Calu3 (cell line): Measurements from ENCODE around the gene NLN. TPM values are rescaled to one million over a fixed set of nuclear protein-coding genes. Genes with fewer than 3 reads are reported as not detected.
A peak's percentile ranks its signal among the peaks of the same experiment; 100 is the strongest.
"Not testable (repeated sequence)": the region's sequence is repeated elsewhere in the genome, so short reads cannot be mapped to it uniquely, and the experiment has no call there.

Experiments
- Bru-seq: library from RNA; stranded (reverse); fragments of 400-500 nt; gene quantifications from one replicate; lab custom pipeline; 2021; lab: Mats Ljungman, UMichigan
- BruChase-seq, 2 experiments: library from RNA; stranded (reverse); fragments of 400-500 nt; gene quantifications; one replicate each; lab custom pipeline; 2021; lab: Mats Ljungman, UMichigan
- BruUV-seq: library from RNA; stranded (reverse); fragments of 400-500 nt; replicated peaks from 2 replicates; lab custom pipeline; 2021; lab: Mats Ljungman, UMichigan
- CTCF ChIA-PET: fragments of 300-600 bp; sonication (Branson Sonifier 250); formaldehyde crosslinking; loops from one replicate; lab custom pipeline; 2022; ENCODE audit warnings: antibody characterized with exemption; lab: Charles Lee
- DNase-seq: peaks from one replicate; pipeline ENCODE4 v3.0.0; 2022
- H3K27ac Mint-ChIP-seq: one replicate; pipeline ENCODE4 v1.8.0; 2022; ENCODE audit warnings: mixed read lengths; ENCODE audit not compliant: unreplicated experiment
- H3K27me3 Mint-ChIP-seq: one replicate; pipeline ENCODE4 v1.8.0; 2022; ENCODE audit warnings: mixed read lengths; ENCODE audit not compliant: unreplicated experiment
- H3K36me3 Mint-ChIP-seq: one replicate; pipeline ENCODE4 v1.8.0; 2022; ENCODE audit warnings: mild to moderate bottlenecking, moderate library complexity, mixed read lengths; ENCODE audit not compliant: insufficient read depth, unreplicated experiment
- H3K4me1 Mint-ChIP-seq: one replicate; pipeline ENCODE4 v1.8.0; 2022; ENCODE audit warnings: mild to moderate bottlenecking, low read depth, mixed read lengths; ENCODE audit not compliant: unreplicated experiment
- H3K4me3 Mint-ChIP-seq: one replicate; pipeline ENCODE4 v1.8.0; 2022; ENCODE audit warnings: mild to moderate bottlenecking, low read depth, moderate library complexity, mixed read lengths; ENCODE audit not compliant: unreplicated experiment
- H3K9me3 Mint-ChIP-seq: one replicate; pipeline ENCODE4 v1.8.0; 2022; ENCODE audit warnings: low read depth, mixed read lengths; ENCODE audit not compliant: unreplicated experiment
- intact Hi-C: fragments of 100-400 bp; cut with micrococcal nuclease; formaldehyde crosslinking; loops from one replicate; pipeline ENCODE4 v1.10.0; 2022; ENCODE audit not compliant: unreplicated experiment
- long read RNA-seq: library from polyadenylated mRNA; stranded (forward); transcript quantifications from one replicate; pipeline ENCODE4 v2.0.0, GENCODE V29; 2022
- total RNA-seq: library from RNA; stranded (reverse); gene quantifications from 2 replicates; pipeline ENCODE4 v1.2.3, GENCODE V29; 2022
- TF ChIP-seq, protein P1 (sequence below): fragments of 200-600 bp; IDR thresholded peaks from one replicate; pipeline ENCODE4 v1.8.0; 2022; ENCODE audit warnings: antibody characterized with exemption; ENCODE audit not compliant: unreplicated experiment

NLN gene
- total RNA-seq: 47.9 and 48.0 TPM in 2 replicates
- percentile 79 among the genes with signal in this experiment for Bru-seq, nascent RNA
- BruChase-seq, experiment 1, labeled RNA remaining after a 6-hour chase: percentile 74 among the genes with signal in this experiment
- percentile 65 among the genes with signal in this experiment for BruChase-seq, experiment 2, labeled RNA remaining after a 2-hour chase
- long read RNA-seq, full-length matches to known transcripts: 27 of 43 reads
- long read RNA-seq, partial matches to known transcripts: 0 of 43 reads
- long read RNA-seq, other reads (novel, unspliced or antisense): 16 of 43 reads

DNA sequence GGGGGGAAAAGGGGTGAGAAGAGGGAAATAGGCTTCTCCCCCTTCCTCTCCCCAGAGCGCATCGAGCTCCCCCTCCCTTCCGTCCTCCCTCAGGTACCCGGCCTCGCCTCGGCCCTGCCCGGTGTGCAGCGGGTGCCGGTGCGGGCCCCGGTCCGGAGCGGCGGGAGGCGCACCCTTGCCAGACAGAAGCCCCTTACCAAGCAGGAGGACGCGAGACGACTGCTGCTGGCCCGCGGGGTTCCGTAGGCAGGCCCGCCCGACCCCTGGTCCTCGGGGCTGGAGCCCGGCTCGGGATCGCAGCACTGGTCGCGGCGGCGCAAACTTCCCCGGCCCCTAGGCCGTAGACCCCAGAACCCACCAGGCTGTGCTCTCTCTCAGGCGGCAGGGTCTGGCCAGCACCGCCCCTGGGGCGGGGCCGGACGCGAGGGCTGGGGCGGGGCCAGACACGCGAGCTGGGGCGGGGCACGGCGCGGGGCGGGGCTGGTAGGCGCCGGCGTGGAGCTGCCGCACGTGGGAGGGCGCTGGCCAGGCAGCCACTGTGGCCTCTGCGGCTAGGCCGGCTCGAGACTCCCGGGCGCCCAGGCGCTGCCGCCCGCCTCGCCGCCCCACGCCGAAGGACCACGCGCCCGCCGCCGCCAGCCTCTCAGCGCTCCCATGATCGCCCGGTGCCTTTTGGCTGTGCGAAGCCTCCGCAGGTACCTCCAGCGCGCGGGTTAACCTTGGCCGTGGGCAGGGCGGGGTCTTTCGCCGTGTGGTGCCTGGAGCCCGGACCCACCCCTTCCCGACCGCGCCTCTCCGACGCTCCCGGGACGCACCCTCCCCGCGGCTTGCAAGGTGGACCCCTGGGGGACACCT, at the start of gene NLN, which contains the start of gene SGTB:
NLN (plus strand) TSS at position 486 of the 855 bp plus-strand sequence; CDS start at position 655, 169 bp downstream.
SGTB (minus strand) TSS at position 390 of the 855 bp plus-strand sequence. CDS start 1,302 bp downstream, outside the sequence.
- Mint-ChIP-seq H3K4me3 (peak within 1 kb of the TSS; percentile 90), H3K9me3 (no peaks in the 10 kb centered on the region), H3K27me3 (no peaks in the 10 kb centered on the region), H3K27ac (peak within 1 kb of the TSS; percentile 83), H3K4me1 (no peaks in the 10 kb centered on the region), H3K36me3 (peaks cover 27% of the 10 kb centered on the region)
- no TSS peak for BruUV-seq
- peak; percentile 89 for DNase-seq
- TF ChIP-seq, protein P1, sequence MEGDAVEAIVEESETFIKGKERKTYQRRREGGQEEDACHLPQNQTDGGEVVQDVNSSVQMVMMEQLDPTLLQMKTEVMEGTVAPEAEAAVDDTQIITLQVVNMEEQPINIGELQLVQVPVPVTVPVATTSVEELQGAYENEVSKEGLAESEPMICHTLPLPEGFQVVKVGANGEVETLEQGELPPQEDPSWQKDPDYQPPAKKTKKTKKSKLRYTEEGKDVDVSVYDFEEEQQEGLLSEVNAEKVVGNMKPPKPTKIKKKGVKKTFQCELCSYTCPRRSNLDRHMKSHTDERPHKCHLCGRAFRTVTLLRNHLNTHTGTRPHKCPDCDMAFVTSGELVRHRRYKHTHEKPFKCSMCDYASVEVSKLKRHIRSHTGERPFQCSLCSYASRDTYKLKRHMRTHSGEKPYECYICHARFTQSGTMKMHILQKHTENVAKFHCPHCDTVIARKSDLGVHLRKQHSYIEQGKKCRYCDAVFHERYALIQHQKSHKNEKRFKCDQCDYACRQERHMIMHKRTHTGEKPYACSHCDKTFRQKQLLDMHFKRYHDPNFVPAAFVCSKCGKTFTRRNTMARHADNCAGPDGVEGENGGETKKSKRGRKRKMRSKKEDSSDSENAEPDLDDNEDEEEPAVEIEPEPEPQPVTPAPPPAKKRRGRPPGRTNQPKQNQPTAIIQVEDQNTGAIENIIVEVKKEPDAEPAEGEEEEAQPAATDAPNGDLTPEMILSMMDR: no peak
- CTCF ChIA-PET: interaction anchor here (0.6 to 1.1 kb wide), 2 partner anchors 89 to 227 kb away, joined by 3 to 5 read pairs; no protein-coding TSS in a partner anchor
- intact Hi-C loops: no loop called here

DNA sequence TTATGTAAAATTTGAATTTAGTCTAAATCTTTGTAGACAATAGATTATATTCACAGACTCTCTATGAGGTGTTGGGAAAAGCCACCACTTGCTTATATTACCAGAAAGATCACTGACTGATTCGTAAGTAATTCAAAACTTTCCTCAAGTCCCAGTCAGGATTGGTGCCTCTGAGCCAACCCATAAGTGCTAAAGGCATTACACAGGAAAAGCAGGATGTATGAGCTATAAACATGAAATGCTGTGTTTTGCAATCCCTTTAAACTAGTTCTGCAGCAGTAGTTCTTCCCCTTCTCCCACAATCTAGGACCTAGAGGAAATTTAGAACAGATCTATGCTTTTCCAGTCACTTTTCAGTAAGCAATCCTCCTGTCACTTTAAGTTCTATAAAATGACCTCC, 49.2 kb upstream of the NLN start:
- Mint-ChIP-seq H3K36me3 (no peaks in the 10 kb centered on the region), H3K27me3 (no peaks in the 10 kb centered on the region), H3K27ac (no peak overlapping the region), H3K4me1 (no peaks in the 10 kb centered on the region), H3K9me3 (no peaks in the 10 kb centered on the region), H3K4me3 (no peak overlapping the region)
- CTCF ChIA-PET: no interaction called here
- TF ChIP-seq, protein P1: no peak
- intact Hi-C loops: no loop called here
- DNase-seq: no peak
- no TSS peak for BruUV-seq

DNA sequence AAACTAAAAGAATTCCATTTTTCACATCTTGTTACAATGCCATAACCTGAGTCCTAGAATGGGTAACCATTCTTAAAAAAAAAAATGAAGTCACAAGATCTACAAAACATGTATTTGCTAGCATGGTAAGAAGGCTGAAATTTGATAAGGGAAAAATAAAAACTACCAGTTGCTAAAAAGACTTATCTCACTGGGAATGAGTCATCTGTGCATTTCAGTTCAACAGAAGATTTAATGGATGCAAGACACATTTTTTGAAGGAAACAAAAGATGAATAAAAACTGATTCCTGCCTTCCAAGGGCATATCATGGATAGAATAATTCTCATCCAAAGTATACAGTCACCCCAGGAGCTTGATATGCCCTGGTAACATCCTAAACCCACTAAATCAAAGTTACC, 47.3 kb upstream of the NLN start:
- no peak overlapping the region for H3K27ac Mint-ChIP-seq

DNA sequence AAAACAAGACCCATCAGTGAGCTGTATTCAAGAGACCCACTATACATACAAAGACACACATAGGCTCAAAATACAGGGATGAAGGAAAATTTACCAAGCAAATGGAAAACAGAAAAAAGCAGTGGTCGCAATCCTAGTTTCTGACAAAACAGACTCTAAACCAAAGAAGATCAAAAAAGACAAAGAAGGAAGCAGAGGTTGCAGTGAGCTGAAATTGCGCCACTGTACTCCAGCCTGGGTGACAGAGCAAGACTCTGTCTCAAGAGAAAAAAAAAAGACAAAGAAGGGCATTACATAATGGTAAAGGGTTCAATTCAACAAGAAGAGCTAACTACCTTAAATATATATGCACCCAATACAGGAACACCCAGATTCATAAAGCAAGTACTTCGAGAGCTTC, 45.9 kb upstream of the NLN start:
- intact Hi-C loops, H3K4me1 Mint-ChIP-seq, H3K36me3 Mint-ChIP-seq, CTCF ChIA-PET, BruUV-seq, H3K4me3 Mint-ChIP-seq, H3K27me3 Mint-ChIP-seq, H3K27ac Mint-ChIP-seq, H3K9me3 Mint-ChIP-seq, DNase-seq: not testable (repeated sequence)

More for the DNA sequence above, 47.3 kb upstream of the NLN start:
- Mint-ChIP-seq H3K4me1 (no peaks in the 10 kb centered on the region), H3K36me3 (no peaks in the 10 kb centered on the region), H3K27me3 (no peaks in the 10 kb centered on the region), H3K9me3 (no peaks in the 10 kb centered on the region), H3K4me3 (no peak overlapping the region)
- no peak for DNase-seq
- BruUV-seq: no TSS peak
- CTCF ChIA-PET: interaction anchor here (0.5 kb wide), 1 partner anchor 329 kb away, joined by 6 read pairs; no protein-coding TSS in a partner anchor
- intact Hi-C loops: no loop called here
- TF ChIP-seq, protein P1: no peak
